GM23338 (cell line): ENCODE data around the gene ECT2. TPM values are rescaled to one million over a fixed set of nuclear protein-coding genes. Genes with fewer than 3 reads are reported as not detected.

Source experiments
- ATAC-seq: fragments of 200-7000 bp; cut with Tn5 transposase; 3 replicates; pipeline ENCODE4 v1.9.1; 2020
- DNase-seq: peaks from one replicate; pipeline ENCODE4 v3.0.0-alpha.2; 2015; ENCODE audit warnings: low spot score
- H2AFZ ChIP-seq: fragments of 200-600 bp; sonication (generic); 2 replicates; pipeline ENCODE4 v1.8.0; 2016; ENCODE audit warnings: antibody characterized with exemption, mild to moderate bottlenecking, moderate library complexity
- H3F3A ChIP-seq: fragments of 200-600 bp; sonication (generic); replicated peaks from 2 replicates; pipeline ENCODE4 v1.8.0; 2017; ENCODE audit warnings: antibody characterized with exemption, mixed run types, low read depth
- H3K27ac ChIP-seq: fragments of 200-600 bp; sonication (generic); 2 replicates; pipeline ENCODE4 v1.6.1; 2016; ENCODE audit warnings: low read depth
- H3K27me3 ChIP-seq: fragments of 200-600 bp; sonication (generic); 2 replicates; pipeline ENCODE4 v1.8.0; 2016; ENCODE audit warnings: mild to moderate bottlenecking, mixed run types, moderate library complexity; ENCODE audit not compliant: insufficient read depth
- H3K36me3 ChIP-seq: fragments of 200-600 bp; sonication (generic); 2 replicates; pipeline ENCODE4 v1.8.0; 2016; ENCODE audit warnings: mild to moderate bottlenecking; ENCODE audit not compliant: insufficient read depth
- H3K4me1 ChIP-seq: fragments of 200-600 bp; sonication (generic); 2 replicates; pipeline ENCODE4 v1.8.0; 2016; ENCODE audit warnings: mild to moderate bottlenecking, moderate library complexity; ENCODE audit not compliant: insufficient read depth
- H3K4me2 ChIP-seq: fragments of 200-600 bp; sonication (generic); 2 replicates; pipeline ENCODE4 v1.7.1; 2017; ENCODE audit warnings: mixed run types
- H3K4me3 ChIP-seq: fragments of 200-600 bp; sonication (generic); 2 replicates; pipeline ENCODE4 v1.6.1; 2016; ENCODE audit warnings: mixed run types
- H3K79me2 ChIP-seq: fragments of 200-600 bp; sonication (generic); replicated peaks from 2 replicates; pipeline ENCODE4 v1.8.0; 2017; ENCODE audit warnings: mild to moderate bottlenecking; ENCODE audit not compliant: insufficient read depth
- H3K9me2 ChIP-seq: fragments of 200-600 bp; sonication (generic); 2 replicates; pipeline ENCODE4 v1.8.0; 2017; ENCODE audit not compliant: insufficient read depth
- H4K20me1 ChIP-seq: fragments of 200-600 bp; sonication (generic); replicated peaks from 2 replicates; pipeline ENCODE4 v1.8.0; 2017; ENCODE audit warnings: mild to moderate bottlenecking; ENCODE audit not compliant: insufficient read depth
- H3K27ac Mint-ChIP-seq: 2 replicates; pipeline ENCODE4 v1.8.0; 2020; ENCODE audit warnings: inconsistent platforms, mild to moderate bottlenecking, moderate library complexity, mixed read lengths
- H3K27me3 Mint-ChIP-seq: 3 replicates; pipeline ENCODE4 v1.8.0; 2022; ENCODE audit warnings: low read depth, mild to moderate bottlenecking, moderate library complexity, mixed read lengths, inconsistent platforms; ENCODE audit not compliant: insufficient read depth, poor library complexity
- H3K36me3 Mint-ChIP-seq: 3 replicates; pipeline ENCODE4 v1.8.0; 2021; ENCODE audit warnings: low read depth, mild to moderate bottlenecking, inconsistent platforms, moderate library complexity, mixed read lengths
- H3K4me1 Mint-ChIP-seq: 3 replicates; pipeline ENCODE4 v1.8.0; 2020; ENCODE audit warnings: mild to moderate bottlenecking, inconsistent platforms, mixed read lengths
- H3K4me3 Mint-ChIP-seq: 3 replicates; pipeline ENCODE4 v1.8.0; 2021; ENCODE audit warnings: moderate library complexity, mild to moderate bottlenecking, inconsistent platforms, mixed read lengths
- H3K9me3 Mint-ChIP-seq: 3 replicates; pipeline ENCODE4 v1.8.0; 2020; ENCODE audit warnings: moderate library complexity, mild to moderate bottlenecking, inconsistent platforms, mixed read lengths
- CREB1 ChIP-seq: fragments of 250-450 bp; sonication (Bioruptor Pico); IDR thresholded peaks from 2 replicates; pipeline ENCODE4 v1.5.0; 2020; ENCODE audit warnings: low read depth, mild to moderate bottlenecking, moderate library complexity
- CTCF ChIP-seq, 2 experiments: fragments of 200-600 bp in 1 of 2; sonication (generic) in 1 of 2; conservative IDR thresholded peaks; 2 replicates each; pipeline versions ENCODE4 v1.5.1 to v1.6.1; 2016 to 2017; ENCODE audit warnings: antibody characterized with exemption in 2 of 2, low read depth in 2 of 2, mild to moderate bottlenecking in 2 of 2, moderate library complexity in 1 of 2
- EZH2 ChIP-seq: fragments of 200-600 bp; sonication (generic); IDR thresholded peaks from one replicate; pipeline ENCODE4 v1.8.0; 2017; ENCODE audit warnings: antibody characterized with exemption, mild to moderate bottlenecking, low read depth; ENCODE audit not compliant: unreplicated experiment
- EZH2phosphoT487 ChIP-seq: fragments of 200-600 bp; sonication (generic); IDR thresholded peaks from one replicate; pipeline ENCODE4 v1.8.1; 2018; ENCODE audit warnings: antibody characterized with exemption; ENCODE audit not compliant: unreplicated experiment
- JUNB ChIP-seq: IDR thresholded peaks from one replicate; pipeline ENCODE4 v1.6.1; 2016; ENCODE audit warnings: antibody characterized with exemption; ENCODE audit not compliant: unreplicated experiment
- NANOG ChIP-seq: IDR thresholded peaks from 2 replicates; pipeline ENCODE4 v1.6.1; 2016; ENCODE audit warnings: antibody characterized with exemption, borderline replicate concordance
- STAT1 ChIP-seq: IDR thresholded peaks from one replicate; pipeline ENCODE4 v1.6.1; 2016; ENCODE audit warnings: antibody characterized with exemption; ENCODE audit not compliant: unreplicated experiment
- ZNF114 ChIP-seq: fragments of 250-450 bp; sonication (Bioruptor Pico); IDR thresholded peaks from 2 replicates; pipeline ENCODE4 v1.5.0; 2020; ENCODE audit warnings: mild to moderate bottlenecking, moderate library complexity
- ZNF331 ChIP-seq: fragments of 250-450 bp; sonication (Bioruptor Pico); IDR thresholded peaks from 2 replicates; pipeline ENCODE4 v1.5.0; 2020; ENCODE audit warnings: low read depth, mild to moderate bottlenecking, moderate library complexity
- polyA plus RNA-seq: library from polyadenylated mRNA; unstranded; fragments of >200 nt; fragmentation: Nextera tagmentation; extraction: Ambion mirVana; gene quantifications from 2 replicates; pipeline ENCODE4 v1.2.1, GENCODE V29; 2016
- total RNA-seq: library from RNA; depleted of rRNA; stranded (reverse); fragments of >200 nt; shearing (Covaris generic); gene quantifications from 2 replicates; pipeline ENCODE4 v1.2.3, GENCODE V29; 2014
- TF ChIP-seq, protein P1 (sequence below): fragments of 250-450 bp; sonication (Bioruptor Pico); IDR thresholded peaks from 2 replicates; pipeline ENCODE4 v1.5.0; 2020; ENCODE audit warnings: mild to moderate bottlenecking, moderate library complexity
- TF ChIP-seq, protein P2 (sequence below): IDR thresholded peaks from one replicate; pipeline ENCODE4 v1.6.1; 2018; ENCODE audit warnings: antibody characterized with exemption; ENCODE audit not compliant: unreplicated experiment
- TF ChIP-seq, protein P3 (sequence below): IDR thresholded peaks from 2 replicates; pipeline ENCODE4 v1.6.1; 2016; ENCODE audit warnings: antibody characterized with exemption

ECT2 gene
- total and polyA plus RNA-seq, 2 experiments from 2014 or later = 102 to 111 TPM

- TF ChIP-seq, protein P1, sequence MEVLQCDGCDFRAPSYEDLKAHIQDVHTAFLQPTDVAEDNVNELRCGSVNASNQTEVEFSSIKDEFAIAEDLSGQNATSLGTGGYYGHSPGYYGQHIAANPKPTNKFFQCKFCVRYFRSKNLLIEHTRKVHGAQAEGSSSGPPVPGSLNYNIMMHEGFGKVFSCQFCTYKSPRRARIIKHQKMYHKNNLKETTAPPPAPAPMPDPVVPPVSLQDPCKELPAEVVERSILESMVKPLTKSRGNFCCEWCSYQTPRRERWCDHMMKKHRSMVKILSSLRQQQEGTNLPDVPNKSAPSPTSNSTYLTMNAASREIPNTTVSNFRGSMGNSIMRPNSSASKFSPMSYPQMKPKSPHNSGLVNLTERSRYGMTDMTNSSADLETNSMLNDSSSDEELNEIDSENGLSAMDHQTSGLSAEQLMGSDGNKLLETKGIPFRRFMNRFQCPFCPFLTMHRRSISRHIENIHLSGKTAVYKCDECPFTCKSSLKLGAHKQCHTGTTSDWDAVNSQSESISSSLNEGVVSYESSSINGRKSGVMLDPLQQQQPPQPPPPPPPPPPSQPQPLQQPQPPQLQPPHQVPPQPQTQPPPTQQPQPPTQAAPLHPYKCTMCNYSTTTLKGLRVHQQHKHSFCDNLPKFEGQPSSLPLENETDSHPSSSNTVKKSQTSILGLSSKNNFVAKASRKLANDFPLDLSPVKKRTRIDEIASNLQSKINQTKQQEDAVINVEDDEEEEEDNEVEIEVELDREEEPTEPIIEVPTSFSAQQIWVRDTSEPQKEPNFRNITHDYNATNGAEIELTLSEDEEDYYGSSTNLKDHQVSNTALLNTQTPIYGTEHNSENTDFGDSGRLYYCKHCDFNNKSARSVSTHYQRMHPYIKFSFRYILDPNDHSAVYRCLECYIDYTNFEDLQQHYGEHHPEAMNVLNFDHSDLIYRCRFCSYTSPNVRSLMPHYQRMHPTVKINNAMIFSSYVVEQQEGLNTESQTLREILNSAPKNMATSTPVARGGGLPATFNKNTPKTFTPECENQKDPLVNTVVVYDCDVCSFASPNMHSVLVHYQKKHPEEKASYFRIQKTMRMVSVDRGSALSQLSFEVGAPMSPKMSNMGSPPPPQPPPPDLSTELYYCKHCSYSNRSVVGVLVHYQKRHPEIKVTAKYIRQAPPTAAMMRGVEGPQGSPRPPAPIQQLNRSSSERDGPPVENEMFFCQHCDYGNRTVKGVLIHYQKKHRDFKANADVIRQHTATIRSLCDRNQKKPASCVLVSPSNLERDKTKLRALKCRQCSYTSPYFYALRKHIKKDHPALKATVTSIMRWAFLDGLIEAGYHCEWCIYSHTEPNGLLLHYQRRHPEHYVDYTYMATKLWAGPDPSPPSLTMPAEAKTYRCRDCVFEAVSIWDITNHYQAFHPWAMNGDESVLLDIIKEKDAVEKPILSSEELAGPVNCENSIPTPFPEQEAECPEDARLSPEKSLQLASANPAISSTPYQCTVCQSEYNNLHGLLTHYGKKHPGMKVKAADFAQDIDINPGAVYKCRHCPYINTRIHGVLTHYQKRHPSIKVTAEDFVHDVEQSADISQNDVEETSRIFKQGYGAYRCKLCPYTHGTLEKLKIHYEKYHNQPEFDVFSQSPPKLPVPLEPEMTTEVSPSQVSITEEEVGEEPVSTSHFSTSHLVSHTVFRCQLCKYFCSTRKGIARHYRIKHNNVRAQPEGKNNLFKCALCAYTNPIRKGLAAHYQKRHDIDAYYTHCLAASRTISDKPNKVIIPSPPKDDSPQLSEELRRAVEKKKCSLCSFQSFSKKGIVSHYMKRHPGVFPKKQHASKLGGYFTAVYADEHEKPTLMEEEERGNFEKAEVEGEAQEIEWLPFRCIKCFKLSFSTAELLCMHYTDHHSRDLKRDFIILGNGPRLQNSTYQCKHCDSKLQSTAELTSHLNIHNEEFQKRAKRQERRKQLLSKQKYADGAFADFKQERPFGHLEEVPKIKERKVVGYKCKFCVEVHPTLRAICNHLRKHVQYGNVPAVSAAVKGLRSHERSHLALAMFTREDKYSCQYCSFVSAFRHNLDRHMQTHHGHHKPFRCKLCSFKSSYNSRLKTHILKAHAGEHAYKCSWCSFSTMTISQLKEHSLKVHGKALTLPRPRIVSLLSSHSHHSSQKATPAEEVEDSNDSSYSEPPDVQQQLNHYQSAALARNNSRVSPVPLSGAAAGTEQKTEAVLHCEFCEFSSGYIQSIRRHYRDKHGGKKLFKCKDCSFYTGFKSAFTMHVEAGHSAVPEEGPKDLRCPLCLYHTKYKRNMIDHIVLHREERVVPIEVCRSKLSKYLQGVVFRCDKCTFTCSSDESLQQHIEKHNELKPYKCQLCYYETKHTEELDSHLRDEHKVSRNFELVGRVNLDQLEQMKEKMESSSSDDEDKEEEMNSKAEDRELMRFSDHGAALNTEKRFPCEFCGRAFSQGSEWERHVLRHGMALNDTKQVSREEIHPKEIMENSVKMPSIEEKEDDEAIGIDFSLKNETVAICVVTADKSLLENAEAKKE = no peak
- TF ChIP-seq JUNB (no peak), EZH2phosphoT487 (no peak), ZNF114 (CRISPR knock-in tag) (no peak)
Measured at GRCh38 chr3:172782235-172782634, 31.7 kb downstream of the ECT2 start (continued).

DNA sequence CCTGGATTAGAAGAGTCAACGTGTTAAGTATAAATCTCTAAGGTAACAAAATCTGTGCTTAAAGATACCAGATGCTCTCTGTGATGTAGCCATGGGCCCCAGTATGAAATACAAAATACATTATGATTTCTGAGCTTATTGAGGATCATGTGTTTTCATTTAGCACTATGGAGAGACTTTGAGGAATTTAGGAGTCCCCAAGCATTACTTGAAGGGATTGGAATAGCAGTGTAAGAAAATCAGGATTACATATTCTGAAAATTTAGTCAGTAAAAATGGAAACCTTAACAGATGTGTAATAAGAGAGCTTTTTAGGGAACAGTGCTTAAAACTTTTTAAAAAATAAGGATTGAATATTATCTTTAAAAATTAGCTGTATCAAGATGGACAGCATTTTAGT is 35.5 kb downstream of the ECT2 start:
- no peaks in the 10 kb centered on the region for H3F3A ChIP-seq
- ATAC-seq (no peak), DNase-seq (no peak)
- H3K27ac ChIP-seq = no peak overlapping the region
- no peak overlapping the region for H3K4me3 ChIP-seq
- Mint-ChIP-seq H3K4me1 (no peaks in the 10 kb centered on the region), H3K27ac (no peak overlapping the region), H3K27me3 (no peaks in the 10 kb centered on the region), H3K9me3 (no peaks in the 10 kb centered on the region), H3K4me3 (no peak overlapping the region), H3K36me3 (peaks cover 59% of the 10 kb centered on the region)
- H3K79me2 ChIP-seq = no peaks in the 10 kb centered on the region
- no peak overlapping the region for H2AFZ ChIP-seq
- no peaks in the 10 kb centered on the region for H3K27me3 ChIP-seq
- no peaks in the 10 kb centered on the region for H4K20me1 ChIP-seq
- no peaks in the 10 kb centered on the region for H3K9me2 ChIP-seq
- H3K4me1 ChIP-seq = no peaks in the 10 kb centered on the region
- H3K4me2 ChIP-seq = no peak overlapping the region
- H3K36me3 ChIP-seq = peaks cover 39% of the 10 kb centered on the region
- no peak for TF ChIP-seq JUNB
- TF ChIP-seq, protein P2, sequence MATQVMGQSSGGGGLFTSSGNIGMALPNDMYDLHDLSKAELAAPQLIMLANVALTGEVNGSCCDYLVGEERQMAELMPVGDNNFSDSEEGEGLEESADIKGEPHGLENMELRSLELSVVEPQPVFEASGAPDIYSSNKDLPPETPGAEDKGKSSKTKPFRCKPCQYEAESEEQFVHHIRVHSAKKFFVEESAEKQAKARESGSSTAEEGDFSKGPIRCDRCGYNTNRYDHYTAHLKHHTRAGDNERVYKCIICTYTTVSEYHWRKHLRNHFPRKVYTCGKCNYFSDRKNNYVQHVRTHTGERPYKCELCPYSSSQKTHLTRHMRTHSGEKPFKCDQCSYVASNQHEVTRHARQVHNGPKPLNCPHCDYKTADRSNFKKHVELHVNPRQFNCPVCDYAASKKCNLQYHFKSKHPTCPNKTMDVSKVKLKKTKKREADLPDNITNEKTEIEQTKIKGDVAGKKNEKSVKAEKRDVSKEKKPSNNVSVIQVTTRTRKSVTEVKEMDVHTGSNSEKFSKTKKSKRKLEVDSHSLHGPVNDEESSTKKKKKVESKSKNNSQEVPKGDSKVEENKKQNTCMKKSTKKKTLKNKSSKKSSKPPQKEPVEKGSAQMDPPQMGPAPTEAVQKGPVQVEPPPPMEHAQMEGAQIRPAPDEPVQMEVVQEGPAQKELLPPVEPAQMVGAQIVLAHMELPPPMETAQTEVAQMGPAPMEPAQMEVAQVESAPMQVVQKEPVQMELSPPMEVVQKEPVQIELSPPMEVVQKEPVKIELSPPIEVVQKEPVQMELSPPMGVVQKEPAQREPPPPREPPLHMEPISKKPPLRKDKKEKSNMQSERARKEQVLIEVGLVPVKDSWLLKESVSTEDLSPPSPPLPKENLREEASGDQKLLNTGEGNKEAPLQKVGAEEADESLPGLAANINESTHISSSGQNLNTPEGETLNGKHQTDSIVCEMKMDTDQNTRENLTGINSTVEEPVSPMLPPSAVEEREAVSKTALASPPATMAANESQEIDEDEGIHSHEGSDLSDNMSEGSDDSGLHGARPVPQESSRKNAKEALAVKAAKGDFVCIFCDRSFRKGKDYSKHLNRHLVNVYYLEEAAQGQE = no peak
- no peak for TF ChIP-seq STAT1
- TF ChIP-seq ZNF114 (CRISPR knock-in tag) = no peak
- TF ChIP-seq ZNF331 (CRISPR knock-in tag) = no peak
- TF ChIP-seq NANOG = no peak
- TF ChIP-seq CTCF (conservative IDR thresholded peaks at IDR 0.05; ENCODE audit: low read depth in 2 of 2) = no peak
- TF ChIP-seq EZH2phosphoT487 = no peak
- TF ChIP-seq, protein P3, sequence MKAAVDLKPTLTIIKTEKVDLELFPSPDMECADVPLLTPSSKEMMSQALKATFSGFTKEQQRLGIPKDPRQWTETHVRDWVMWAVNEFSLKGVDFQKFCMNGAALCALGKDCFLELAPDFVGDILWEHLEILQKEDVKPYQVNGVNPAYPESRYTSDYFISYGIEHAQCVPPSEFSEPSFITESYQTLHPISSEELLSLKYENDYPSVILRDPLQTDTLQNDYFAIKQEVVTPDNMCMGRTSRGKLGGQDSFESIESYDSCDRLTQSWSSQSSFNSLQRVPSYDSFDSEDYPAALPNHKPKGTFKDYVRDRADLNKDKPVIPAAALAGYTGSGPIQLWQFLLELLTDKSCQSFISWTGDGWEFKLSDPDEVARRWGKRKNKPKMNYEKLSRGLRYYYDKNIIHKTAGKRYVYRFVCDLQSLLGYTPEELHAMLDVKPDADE = no peak
- TF ChIP-seq CREB1 (CRISPR knock-in tag) = no peak
- TF ChIP-seq EZH2 = no peak
